HG03442 (cell line): ENCODE data around the gene MRPL53.
"Not testable (repeated sequence)": the region's sequence is repeated elsewhere in the genome, so short reads cannot be mapped to it uniquely, and the experiment has no call there.

Experiments
- ATAC-seq: cut with Tn5 transposase; IDR thresholded peaks from one replicate; pipeline ENCODE4 v1.9.1; 2021; ENCODE audit warnings: mild to moderate bottlenecking, moderate library complexity; ENCODE audit not compliant: unreplicated experiment

Gene MRPL53

GRCh38 chr2:74454654-74455511, 17.6 kb downstream of the MRPL53 start, which contains the start of gene INO80B:
INO80B (plus strand) TSS chr2:74455087; CDS start chr2:74455117, 30 bp downstream.
- ATAC-seq = peak; percentile 41

- no peak for ATAC-seq
Measured at GRCh38 chr2:74450570-74451190, 21.8 kb downstream of the MRPL53 start.

GRCh38 chr2:74448771-74449170, 23.7 kb downstream of the MRPL53 start:
- no peak for ATAC-seq

GRCh38 chr2:74447230-74447999, 25.1 kb downstream of the MRPL53 start:
- no peak for ATAC-seq

- no peak for ATAC-seq
Measured at GRCh38 chr2:74444498-74445318, 27.8 kb downstream of the MRPL53 start.

GRCh38 chr2:74442483-74443297, 29.8 kb downstream of the MRPL53 start:
- not testable (repeated sequence) for ATAC-seq

- no peak for ATAC-seq
Measured at GRCh38 chr2:74441690-74442482, 30.6 kb downstream of the MRPL53 start, which contains the start of gene RTKN. RTKN (minus strand) TSS chr2:74441937; CDS start chr2:74441816, 121 bp downstream.

GRCh38 chr2:74441170-74441689, 31.2 kb downstream of the MRPL53 start:
- ATAC-seq = no peak

- peak; percentile 76 for ATAC-seq
Measured at GRCh38 chr2:74440378-74441169, 31.9 kb downstream of the MRPL53 start.

GRCh38 chr2:74439803-74440377, 32.6 kb downstream of the MRPL53 start:
- no peak for ATAC-seq

GRCh38 chr2:74439373-74439772, 33.1 kb downstream of the MRPL53 start:
- ATAC-seq = no peak

- ATAC-seq = no peak
Measured at GRCh38 chr2:74438248-74438647, 34.2 kb downstream of the MRPL53 start.

- no peak for ATAC-seq
Measured at GRCh38 chr2:74436848-74437695, 35.4 kb downstream of the MRPL53 start.

GRCh38 chr2:74436111-74436805, 36.2 kb downstream of the MRPL53 start:
- ATAC-seq = no peak

- ATAC-seq = no peak
Measured at GRCh38 chr2:74430502-74430901, 42.0 kb downstream of the MRPL53 start.
